Vagina (tissue), 2 donors: ENCODE results near the gene RAMP1.

Experiments used
- POLR2A ChIP-seq, 2 donors: fragments of 450-650 bp; IDR thresholded peaks; one replicate each; pipeline ENCODE4 v1.6.1; 2017; ENCODE audit warnings: antibody characterized with exemption in 2 of 2, mild to moderate bottlenecking in 2 of 2, moderate library complexity in 2 of 2
- POLR2AphosphoS5 ChIP-seq, 2 donors: sonication (generic); formaldehyde crosslinking; IDR thresholded peaks; one replicate each; pipeline ENCODE4 v1.9.0; 2017; ENCODE audit warnings: antibody characterized with exemption in 2 of 2, mild to moderate bottlenecking in 2 of 2, low read depth in 1 of 2; ENCODE audit not compliant: insufficient read depth in 1 of 2
- TF ChIP-seq, protein P1 (sequence below), 3 experiments: fragments of 450-650 bp in 2 of 3; fragments of 200-600 bp in 1 of 3; sonication (generic) in 1 of 3; IDR thresholded peaks; one replicate each; pipeline ENCODE4 v1.5.1; 2017 to 2019; ENCODE audit warnings: antibody characterized with exemption in 3 of 3, mild to moderate bottlenecking in 2 of 3, moderate library complexity in 2 of 3

DNA sequence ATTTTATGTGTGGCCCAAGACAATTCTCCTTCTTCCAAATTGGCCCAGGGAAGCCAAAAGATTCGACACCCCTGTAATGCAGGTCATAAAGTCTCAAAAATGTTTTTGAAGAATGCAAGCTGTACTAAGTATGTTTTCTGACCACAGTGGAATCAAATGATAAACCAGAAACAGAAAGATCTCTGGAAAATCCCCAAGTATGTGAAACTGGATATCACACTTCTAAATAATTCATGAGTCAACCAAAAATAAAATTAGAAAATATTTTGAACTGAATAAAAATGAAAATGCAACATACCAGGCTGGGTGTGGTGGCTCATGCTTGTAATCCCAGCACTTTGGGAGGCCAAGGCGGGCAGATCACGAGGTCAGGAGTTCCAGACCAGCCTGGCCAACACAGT, 73.3 kb downstream of the RAMP1 start:
- TF ChIP-seq, protein P1, sequence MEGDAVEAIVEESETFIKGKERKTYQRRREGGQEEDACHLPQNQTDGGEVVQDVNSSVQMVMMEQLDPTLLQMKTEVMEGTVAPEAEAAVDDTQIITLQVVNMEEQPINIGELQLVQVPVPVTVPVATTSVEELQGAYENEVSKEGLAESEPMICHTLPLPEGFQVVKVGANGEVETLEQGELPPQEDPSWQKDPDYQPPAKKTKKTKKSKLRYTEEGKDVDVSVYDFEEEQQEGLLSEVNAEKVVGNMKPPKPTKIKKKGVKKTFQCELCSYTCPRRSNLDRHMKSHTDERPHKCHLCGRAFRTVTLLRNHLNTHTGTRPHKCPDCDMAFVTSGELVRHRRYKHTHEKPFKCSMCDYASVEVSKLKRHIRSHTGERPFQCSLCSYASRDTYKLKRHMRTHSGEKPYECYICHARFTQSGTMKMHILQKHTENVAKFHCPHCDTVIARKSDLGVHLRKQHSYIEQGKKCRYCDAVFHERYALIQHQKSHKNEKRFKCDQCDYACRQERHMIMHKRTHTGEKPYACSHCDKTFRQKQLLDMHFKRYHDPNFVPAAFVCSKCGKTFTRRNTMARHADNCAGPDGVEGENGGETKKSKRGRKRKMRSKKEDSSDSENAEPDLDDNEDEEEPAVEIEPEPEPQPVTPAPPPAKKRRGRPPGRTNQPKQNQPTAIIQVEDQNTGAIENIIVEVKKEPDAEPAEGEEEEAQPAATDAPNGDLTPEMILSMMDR (IDR thresholded peaks at IDR 0.05), result no peak
- TF ChIP-seq POLR2A (IDR thresholded peaks at IDR 0.05), result no peak
- TF ChIP-seq POLR2AphosphoS5 (IDR thresholded peaks at IDR 0.05; ENCODE audit: insufficient read depth in 1 of 2, low read depth in 1 of 2), result no peak
